ENCODE measurements around the gene N4BP2L2.

The N4BP2L2 gene

DNA sequence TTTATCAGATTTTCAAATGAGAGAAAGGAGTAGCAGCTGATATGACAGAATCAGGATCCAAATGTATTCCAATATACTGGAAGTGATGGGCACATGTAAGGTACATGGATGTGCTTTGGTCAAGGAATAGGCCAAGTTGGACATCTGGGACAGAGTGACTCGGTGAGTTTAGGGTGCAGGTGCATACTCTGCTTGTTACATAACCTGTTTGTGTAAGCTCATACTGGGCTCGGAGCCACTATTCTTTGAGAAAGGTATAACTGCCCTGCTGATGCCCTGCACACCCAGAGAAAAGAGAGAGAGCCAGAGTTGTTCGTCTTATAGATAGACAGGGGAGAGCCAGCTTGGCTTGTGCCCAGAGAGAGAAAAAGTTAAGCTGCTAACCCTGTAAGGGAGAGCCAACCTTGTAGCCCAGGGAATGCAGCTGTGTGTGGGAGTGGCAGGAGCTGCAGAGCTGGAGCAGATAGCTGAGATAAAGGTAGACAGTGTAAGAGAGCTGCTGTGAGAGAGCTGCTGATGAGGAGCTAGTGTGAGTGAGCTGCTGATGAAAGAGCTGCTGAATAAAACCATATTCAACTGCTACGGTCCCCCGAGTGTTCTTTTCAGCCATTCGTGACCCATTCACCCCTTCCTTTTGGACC lies 70.0 kb downstream of the N4BP2L2 start:
- no peak for DNase-seq (ENCODE audit: low spot score)

DNA sequence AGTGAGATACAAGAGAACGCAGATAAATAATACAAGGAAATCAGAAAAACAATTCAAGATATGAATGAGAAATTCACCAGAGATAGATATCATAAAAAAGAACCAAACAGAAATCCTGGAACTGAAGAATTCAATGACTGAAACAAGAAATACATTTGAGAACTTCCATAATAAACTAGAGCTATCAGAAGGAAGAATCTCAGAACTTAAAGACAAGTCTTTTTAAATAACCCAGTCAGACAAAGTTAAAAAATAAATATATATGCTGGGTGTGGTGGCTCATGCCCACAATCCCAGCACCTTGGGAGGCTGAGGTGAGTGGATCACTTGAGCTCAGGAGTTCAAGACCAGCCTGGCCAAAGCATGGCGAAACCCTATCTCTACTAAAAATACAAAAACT lies 82.0 kb downstream of the N4BP2L2 start:
- no peak for DNase-seq (ENCODE audit: low spot score)

DNA sequence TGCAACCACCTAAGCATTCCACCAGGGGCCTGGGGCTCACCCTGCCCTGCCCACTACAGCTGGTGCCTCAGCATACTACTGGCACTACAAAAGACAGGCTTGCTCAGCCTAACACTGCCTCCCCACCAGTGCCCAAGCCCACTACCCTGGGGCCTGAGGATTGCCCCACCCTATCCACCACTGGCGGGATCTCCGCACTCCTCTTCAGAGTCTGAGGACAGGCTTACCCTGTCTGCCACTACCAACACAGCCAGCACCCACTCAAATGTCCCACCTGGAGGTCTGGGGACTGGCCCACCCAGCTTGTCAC lies 83.0 kb downstream of the N4BP2L2 start:
- DNase-seq (ENCODE audit: low spot score), result no peak

DNA sequence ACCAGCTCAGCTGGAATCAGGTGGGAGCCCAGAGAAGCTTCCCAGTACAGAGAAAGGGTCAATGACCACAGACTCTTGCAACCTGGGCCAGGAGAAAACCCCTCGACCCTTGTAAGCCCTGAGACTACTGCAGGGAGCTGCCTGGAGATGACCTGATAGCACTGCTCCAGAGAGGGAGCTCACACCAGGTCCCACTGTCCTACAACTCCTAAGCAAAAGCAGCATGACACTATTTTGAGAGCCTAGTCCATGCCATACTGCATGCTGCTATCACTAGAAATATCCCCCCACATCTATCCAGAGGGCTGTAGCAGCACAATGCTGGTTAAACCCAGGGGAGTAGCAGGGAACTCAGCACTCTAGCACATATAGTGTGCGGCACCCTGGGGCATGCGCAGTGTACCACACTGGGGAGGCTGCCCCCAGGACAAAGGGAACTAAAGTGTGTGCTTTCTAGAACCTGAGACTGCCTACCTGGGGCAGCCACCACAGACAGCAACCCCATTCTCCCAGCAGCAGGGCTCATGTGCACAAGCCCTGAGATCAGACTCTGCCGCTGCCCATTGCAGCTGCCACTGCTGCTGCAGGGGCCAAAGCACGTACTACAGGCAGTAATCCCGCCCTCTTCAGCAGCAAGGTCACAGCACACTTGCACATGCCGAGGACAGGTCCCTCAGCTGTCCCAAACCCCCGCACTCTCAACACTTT lies 83.6 kb downstream of the N4BP2L2 start:
- DNase-seq (ENCODE audit: low spot score), result no peak

DNA sequence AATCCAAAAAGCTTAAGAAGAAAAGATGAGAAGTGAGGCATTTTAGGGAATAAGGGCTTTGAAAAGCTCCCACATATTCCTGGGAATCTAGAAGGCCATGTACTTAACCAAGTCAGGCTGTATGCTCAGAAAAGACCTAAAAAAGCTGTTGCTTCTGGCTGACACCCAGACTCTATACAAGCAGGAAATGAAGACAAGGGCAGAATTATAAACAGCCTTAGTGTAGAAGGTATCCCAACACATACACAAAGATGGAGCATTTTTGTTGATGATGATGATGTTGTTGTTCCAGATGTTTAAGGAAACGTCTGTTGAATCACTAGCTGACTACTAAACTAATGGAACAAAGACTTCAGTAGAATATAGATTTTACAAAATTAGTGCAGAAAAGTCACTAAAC lies 84.6 kb downstream of the N4BP2L2 start:
- no peak for DNase-seq (ENCODE audit: low spot score)

DNA sequence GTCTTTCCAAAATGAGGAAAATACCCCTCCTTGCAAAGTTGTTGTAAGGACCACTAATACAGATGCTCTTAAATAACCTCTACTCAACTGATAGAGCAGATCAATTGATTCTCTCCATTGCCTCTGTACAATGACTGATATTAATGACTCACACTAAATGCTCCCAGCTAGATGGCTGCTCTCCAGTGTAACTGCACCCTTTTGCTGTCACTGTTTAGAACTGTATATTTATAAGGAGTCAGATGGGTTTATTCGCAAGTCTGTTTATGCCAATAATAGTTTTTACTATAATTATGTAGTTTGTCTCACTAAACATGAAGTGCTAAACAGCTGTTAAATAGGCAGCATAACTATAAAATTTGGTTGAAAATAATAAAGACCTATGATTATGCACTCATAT lies 89.6 kb downstream of the N4BP2L2 start:
- DNase-seq (ENCODE audit: low spot score), result no peak

DNA sequence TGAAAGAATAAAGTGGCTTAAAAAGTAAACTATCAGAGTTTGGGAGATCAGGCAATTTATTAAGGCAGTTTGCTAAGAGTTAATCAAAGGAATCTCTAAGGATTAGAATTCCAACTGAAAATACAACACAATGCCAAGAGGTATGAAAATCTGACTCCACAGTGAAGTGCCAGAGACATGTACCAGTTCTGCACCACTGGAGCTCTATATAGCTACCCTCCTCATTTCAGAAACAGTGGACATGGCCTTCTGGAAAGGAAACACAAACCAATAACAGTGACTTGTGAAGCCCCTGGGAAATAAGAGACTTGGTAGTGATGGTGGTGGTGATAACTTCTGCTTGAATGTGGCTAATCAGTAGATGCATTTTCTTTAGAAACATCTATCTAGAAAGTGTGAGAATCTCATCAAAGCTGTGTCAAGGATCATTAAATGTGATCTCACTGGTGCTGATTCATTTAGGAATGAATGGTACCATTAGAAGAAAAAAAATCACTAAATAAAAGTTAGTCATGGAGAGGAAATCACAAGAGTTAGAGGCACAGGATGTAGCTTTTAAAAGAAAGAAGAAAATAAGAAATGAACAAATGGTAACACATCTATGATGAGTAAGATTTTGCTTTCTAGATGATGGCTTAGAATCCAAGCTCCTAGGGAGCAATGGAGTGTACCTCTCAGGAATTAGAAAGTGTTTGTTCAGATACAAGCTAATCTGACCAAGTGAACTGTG lies 90.5 kb downstream of the N4BP2L2 start:
- DNase-seq (ENCODE audit: low spot score), result no peak

DNA sequence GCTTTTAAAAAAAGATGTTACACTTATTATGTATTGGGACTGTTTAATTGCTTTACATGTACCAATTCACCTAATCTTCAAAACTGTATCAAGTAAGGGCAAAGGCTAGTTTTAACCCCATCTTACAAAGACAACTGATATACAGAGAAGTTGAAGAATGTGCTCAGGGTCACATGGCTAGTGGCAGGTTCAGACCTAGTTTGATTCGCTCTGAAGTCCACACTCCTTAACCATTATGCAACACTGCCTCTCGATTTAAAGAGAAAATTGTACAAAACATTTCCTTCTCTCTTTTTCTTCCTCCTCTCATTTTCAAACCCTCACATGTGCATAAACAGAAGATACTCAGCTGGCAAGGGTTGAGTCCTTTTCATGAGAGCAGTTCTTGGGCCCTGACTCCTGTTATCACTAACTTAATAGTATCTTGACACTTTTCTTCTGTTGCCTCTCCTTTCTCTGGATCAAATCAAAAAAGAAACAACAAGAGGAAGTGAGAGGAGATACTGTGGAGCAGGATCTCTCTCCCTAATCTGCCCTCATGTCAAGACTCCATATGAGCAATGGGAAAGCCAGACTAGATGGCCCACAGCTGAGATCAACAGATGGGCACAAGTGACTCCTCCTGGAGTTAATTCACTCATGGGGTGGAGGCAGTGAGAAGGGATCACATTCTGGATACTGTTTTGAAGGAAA lies 91.7 kb downstream of the N4BP2L2 start:
- DNase-seq (ENCODE audit: low spot score), result no peak

DNA sequence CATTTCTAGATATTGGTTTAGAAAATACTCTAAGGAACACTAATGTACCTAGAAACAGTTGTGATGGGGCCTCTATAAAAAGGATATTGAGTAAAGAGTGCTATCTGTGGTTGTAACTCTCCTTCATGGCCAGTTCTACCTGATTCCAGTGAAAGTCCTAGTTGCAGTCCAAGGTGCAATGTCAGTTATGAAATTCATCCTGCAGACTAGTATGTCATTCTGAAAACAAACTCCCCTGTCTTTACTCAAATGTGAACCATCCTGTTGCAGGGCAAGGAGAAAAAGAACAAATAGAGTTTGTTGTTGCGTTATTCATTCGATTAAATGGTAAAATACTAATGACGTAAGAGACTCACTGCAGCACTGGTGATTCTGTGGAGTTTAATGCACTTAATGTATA lies 92.4 kb downstream of the N4BP2L2 start:
- no peak for DNase-seq (ENCODE audit: low spot score)

DNA sequence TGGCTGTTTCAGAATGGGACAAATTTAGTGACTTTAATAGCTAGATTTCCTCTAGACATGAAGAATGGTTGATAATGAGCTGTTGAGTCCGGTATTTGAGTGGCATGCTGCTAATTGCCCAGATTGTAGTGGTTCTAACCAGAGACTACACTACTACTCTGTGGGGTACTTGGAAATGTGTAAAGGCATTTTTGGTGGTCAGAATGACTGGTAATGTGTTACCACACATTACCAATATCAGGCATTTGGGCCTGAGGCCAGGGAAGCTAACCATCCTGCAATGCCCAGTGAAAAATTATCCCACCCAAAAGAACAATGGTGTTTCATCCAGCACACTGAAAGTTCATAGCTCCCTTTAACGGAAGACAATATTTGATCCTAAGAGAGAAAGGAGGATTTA lies 93.1 kb downstream of the N4BP2L2 start:
- DNase-seq (ENCODE audit: low spot score), result no peak

DNA sequence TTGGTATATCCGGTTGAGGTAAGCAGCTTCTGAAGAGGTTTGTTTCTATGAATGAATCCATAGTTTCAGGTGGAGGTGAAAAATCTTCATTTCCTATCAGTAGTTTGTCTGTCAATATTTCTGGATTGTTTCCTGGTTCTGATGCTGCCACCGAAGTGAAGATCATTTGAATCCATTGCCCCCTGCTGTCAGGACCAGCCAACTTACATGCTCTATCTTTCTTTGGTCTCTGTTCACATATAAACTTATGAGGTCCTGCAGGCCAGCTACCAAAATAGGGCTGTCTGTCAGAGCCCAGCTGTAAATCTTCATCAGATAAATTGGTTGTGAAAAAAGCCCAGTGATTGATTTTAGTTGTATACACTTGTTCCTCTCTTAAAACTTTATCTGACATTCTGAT lies 95.5 kb downstream of the N4BP2L2 start:
- DNase-seq (ENCODE audit: low spot score), result no peak

DNA sequence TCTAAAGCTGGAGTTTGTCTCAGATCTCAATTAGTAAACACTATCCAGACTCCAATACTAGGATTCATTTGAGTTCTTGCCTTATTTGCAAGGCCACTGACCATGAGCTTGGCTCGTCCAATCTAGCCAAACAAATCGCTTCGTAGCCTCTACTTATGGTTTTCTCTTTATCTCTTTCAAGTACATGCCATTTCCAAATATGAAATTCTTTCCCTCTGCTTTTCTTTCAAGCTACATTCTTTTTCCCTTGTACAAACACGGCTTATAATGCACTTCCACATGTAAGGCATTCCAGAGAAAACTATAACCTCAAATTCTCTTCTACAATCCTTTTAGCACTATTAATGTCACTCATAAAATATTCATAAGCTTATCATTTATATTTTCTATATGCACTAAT lies 99.7 kb downstream of the N4BP2L2 start:
- no peak for DNase-seq (ENCODE audit: low spot score)

DNA sequence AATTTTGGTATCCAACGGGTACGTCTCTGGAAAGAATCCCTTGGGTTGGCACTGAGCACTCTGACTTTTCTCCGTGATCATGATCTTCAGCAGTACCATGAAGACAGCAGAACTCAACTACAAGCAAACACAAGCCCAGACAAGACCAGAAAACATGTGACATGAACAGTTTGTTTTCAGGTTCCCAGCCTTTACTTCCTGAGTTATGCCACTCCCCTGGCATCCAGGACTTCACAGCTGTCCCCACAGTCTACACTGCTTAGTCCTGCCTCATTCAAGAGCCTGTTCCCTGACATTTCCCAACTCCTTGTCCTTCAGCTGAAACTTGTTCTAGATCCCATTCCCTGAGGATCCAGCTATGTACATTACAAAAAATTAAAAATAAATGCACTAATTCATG lies 105.7 kb downstream of the N4BP2L2 start:
- no peak for DNase-seq (ENCODE audit: low spot score)

DNA sequence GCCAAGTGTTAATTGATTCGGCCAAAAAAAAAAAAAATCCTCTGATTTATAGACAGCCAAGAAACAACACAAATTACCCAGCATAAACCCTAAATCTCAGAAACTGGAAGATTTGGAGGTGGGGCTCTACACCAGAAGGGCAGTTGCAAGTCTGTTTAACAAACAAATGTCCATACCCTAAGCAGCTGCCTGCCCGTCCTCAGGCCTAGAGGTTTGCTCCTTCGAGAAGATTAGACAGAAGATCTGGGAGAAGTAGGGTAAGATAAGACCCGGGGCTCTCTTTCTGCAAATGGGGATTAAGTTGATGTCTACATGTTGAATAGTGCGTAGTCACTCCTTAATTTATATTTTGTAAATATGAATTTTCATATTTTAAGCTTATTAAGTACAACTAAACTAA lies 107.2 kb downstream of the N4BP2L2 start:
- DNase-seq (ENCODE audit: low spot score), result no peak

DNA sequence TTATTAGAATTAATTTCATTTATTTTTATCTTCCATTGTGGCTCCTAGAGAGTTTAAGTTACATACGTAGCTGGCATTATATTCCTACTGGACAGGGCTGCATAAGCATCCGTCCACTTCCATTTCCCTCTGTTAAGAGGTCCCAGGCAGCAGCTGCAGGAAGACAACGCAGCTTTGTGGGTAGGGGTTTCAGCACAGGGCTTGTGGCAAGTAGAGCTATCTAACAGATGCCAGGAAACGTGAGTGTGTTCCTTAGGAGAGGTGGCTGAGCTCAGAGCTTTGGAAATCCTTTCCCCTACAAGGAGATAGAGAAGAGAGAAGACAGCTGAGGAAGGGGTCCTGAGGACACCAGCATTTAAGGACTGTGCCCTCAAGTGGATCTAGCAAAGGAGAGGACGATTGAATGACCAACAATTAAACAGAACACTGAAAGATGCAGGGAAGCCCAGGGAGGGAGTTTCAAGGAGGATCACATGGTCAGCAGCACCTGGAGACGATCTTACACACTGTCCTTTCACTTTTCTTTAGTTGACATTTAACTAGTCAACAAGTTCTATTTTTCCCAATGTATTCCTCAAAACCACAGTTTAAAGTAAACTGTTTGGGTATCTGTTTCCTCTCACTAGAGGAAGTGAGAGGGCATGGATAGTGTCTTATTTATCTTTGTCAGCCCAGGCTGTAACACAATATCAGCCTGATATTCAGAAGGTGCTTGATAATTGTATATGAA lies 108.4 kb downstream of the N4BP2L2 start:
- no peak for DNase-seq (ENCODE audit: low spot score)

DNA sequence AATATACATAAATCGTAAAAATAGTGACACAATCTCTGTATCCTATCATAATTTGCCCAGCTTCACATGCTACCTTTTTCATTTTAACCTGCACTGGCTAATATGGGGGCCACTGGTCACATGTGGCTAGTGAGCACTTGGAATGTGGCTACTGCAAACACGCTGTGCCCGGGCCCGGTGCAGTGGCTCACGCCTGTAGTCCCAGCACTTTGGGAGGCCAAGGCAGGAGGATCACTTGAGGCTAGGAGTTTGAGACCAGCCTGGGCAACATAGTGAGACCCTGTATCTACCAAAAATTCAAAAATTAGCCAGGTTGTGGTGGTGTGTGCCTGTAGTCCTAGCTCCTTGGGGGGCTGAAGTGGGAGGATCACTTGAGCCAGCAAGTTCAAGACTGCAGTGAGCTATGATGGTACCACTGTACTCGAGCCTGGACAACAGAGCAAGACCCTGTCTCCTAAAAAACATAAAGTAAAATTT lies 109.1 kb downstream of the N4BP2L2 start:
- DNase-seq (ENCODE audit: low spot score), result no peak

DNA sequence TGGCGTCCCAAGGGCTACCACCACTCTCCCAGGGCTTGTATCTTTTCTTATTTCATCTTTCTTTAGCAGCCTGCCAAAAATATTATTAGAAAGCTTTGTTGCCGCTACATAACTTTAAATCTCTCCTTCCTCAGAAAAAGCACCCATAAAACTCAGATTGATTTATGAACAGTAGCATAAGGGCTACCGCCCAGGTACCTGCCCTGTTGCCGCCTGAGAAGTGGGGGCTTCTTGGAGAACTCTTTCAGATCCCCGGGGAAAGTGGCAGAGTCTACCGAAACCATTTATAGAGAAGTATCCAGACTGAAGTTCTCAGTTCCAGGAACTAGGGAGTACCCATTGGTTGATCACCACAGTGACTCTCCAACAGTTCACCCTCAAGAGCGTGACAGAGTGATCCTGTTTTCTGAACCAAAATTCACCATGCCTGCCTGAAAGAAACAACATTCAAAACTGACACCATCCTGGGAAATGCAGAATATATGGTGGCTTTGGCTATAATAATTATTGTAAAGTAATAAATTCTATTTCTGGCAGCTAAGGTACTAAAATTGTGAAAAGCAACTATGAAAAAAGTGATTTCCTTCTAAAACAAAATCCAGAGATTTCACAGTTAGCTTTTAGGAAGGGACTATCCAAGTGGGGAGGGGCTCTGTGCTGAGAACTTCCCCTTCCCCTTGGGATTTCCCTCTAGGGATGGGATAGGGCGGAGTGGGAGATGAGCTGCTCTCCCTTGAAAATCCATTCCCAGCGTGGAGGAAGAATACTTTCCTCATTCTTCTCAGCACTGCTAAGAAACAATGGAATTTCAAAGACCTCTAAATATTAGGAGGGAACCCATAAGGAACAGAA lies 109.8 kb downstream of the N4BP2L2 start:
- no peak for DNase-seq (ENCODE audit: low spot score)

DNA sequence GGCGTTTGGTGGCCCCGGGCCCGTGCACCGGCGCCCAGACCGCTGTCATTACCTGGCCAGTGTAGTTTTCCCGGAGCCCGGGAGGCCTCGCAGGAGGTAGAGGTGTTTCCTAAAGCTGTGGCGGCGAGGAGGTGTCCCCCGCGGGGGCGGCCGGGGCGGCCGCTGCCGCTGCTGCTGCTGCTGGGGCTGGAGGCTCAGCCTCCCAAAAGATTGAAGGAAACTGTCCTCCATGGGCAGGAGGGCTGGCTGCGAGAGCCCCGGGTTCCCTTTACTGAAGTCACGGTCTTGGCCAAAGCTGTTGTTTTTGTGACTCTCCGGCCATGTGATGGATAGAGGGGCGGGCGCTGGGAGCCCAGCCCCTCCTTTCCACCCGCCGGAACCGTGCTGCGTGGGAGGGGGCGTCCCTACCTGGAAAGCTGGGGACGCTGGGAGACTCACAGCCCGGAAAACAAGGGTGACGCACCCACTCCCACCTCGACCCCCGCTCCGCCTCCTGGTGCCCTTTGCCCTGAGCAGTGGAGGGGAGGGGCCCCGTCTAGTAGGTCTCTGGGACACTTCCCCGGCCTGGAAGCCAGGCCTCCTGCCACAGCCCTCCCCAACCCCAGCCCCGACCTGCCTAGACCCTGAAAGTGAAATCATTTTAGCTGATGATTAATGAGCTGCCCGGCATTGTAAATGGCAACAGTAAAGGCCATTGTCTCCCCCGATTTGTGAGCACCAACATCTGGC lies 110.6 kb downstream of the N4BP2L2 start, which contains the start of gene N4BP2L1:
Gene N4BP2L1 (minus strand): TSS at position 279 of the 729 bp plus-strand sequence. CDS start 48 bp downstream, at position 231.
- DNase-seq (ENCODE audit: low spot score), result peak; percentile 57

DNA sequence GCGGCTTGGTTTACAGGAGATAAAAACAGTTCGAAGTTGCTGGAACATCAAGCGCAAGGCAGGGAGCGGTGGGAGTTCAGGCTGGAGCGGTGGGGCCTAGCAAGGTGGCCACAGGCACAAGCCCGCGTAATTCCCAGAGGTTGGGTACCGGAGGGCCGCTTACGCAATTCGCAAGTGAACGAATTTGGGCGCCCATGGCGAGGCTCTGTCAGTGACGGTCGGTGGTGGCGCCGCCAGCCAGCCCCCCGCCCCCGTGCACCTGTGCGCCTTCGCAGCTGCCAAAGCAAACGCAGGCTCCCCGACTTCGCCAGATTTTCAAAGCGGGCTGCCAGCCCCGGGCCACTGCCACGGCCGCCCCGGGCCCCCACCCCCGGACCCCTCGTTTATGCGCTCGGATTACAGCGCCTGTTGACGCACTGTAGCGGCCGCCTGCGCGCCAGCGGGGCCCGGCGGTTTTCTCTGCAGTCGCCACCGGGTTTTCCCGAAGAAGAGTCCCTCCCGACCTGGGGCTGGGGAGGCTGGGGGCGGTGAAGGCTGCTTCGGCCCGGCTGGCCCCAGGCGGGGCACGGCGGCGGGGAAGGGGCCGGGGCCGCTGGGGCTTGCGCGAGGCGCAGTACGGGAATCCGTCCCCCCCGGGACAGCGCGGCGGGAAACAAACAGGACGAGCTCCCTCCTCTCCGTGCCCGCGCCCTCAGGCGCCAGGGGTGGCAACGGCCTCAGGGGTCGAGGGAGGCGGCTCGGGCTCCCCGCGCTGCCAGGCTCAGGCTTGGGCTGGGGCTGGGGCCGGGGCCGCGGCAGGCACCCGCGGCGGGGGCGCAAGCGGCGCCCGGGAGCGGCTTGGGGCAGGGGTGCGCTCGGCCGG lies 111.4 kb downstream of the N4BP2L2 start:
- DNase-seq (ENCODE audit: low spot score), result no peak
